HG02610 (cell line): Measurements from ENCODE around the gene RNF141.

Experiments
- ATAC-seq: cut with Tn5 transposase; IDR thresholded peaks from one replicate; pipeline ENCODE4 v1.9.1; 2021; ENCODE audit warnings: mild to moderate bottlenecking, moderate library complexity; ENCODE audit not compliant: unreplicated experiment

Gene RNF141

GRCh38 chr11:10483584-10483983 is 57.4 kb downstream of the RNF141 start:
- ATAC-seq, result no peak

GRCh38 chr11:10483174-10483573 is 57.8 kb downstream of the RNF141 start:
- no peak for ATAC-seq

- ATAC-seq, result no peak
Observed at GRCh38 chr11:10481560-10482349, 59.2 kb downstream of the RNF141 start.

- no peak for ATAC-seq
Observed at GRCh38 chr11:10480760-10481159, 60.2 kb downstream of the RNF141 start.

GRCh38 chr11:10480026-10480425 is 61.0 kb downstream of the RNF141 start:
- no peak for ATAC-seq

- no peak for ATAC-seq
Observed at GRCh38 chr11:10478574-10479550, 62.1 kb downstream of the RNF141 start.

- ATAC-seq, result no peak
Observed at GRCh38 chr11:10478066-10478465, 62.9 kb downstream of the RNF141 start.

- ATAC-seq, result no peak
Observed at GRCh38 chr11:10477690-10478046, 63.3 kb downstream of the RNF141 start.

- no peak for ATAC-seq
Observed at GRCh38 chr11:10476927-10477689, 63.9 kb downstream of the RNF141 start.

- ATAC-seq, result no peak
Observed at GRCh38 chr11:10476342-10476741, 64.6 kb downstream of the RNF141 start.

- no peak for ATAC-seq
Observed at GRCh38 chr11:10474551-10474950, 66.4 kb downstream of the RNF141 start.

- ATAC-seq, result no peak
Observed at GRCh38 chr11:10473371-10473770, 67.6 kb downstream of the RNF141 start.

GRCh38 chr11:10462746-10463300 is 78.2 kb downstream of the RNF141 start:
- no peak for ATAC-seq
